Osteocyte (in vitro differentiated cells): Measurements from ENCODE around the gene GNAI2. TPM values are rescaled to one million over a fixed set of nuclear protein-coding genes. Genes with fewer than 3 reads are reported as not detected.
"Not testable (repeated sequence)": the region's sequence is repeated elsewhere in the genome, so short reads cannot be mapped to it uniquely, and the experiment has no call there.

Experiments used
- DNase-seq: peaks from one replicate; pipeline ENCODE4 v3.0.0; 2021; ENCODE audit warnings: mixed read lengths; ENCODE audit not compliant: unreplicated experiment; ENCODE audit errors: extremely low spot score
- H3K27ac Mint-ChIP-seq: one replicate; pipeline ENCODE4 v1.8.0; 2021; ENCODE audit warnings: mild to moderate bottlenecking, mixed read lengths; ENCODE audit not compliant: unreplicated experiment
- H3K27me3 Mint-ChIP-seq: one replicate; pipeline ENCODE4 v1.8.0; 2021; ENCODE audit warnings: mixed read lengths; ENCODE audit not compliant: unreplicated experiment
- H3K36me3 Mint-ChIP-seq: one replicate; pipeline ENCODE4 v1.8.0; 2021; ENCODE audit warnings: mixed read lengths; ENCODE audit not compliant: unreplicated experiment
- H3K4me1 Mint-ChIP-seq: one replicate; pipeline ENCODE4 v1.8.0; 2021; ENCODE audit warnings: mixed read lengths; ENCODE audit not compliant: unreplicated experiment
- H3K4me3 Mint-ChIP-seq: one replicate; pipeline ENCODE4 v1.8.0; 2021; ENCODE audit warnings: mild to moderate bottlenecking, moderate library complexity, mixed read lengths; ENCODE audit not compliant: unreplicated experiment
- H3K9me3 Mint-ChIP-seq: one replicate; pipeline ENCODE4 v1.8.0; 2021; ENCODE audit warnings: mixed read lengths; ENCODE audit not compliant: unreplicated experiment
- total RNA-seq: library from RNA; stranded (reverse); gene quantifications from 2 replicates; pipeline ENCODE4 v1.2.1, GENCODE V29; 2021
- TF ChIP-seq, protein P1 (sequence below): fragments of 200-600 bp; sonication (generic); IDR thresholded peaks from 2 replicates; pipeline ENCODE4 v1.5.0; 2021; ENCODE audit warnings: antibody characterized with exemption, mild to moderate bottlenecking, moderate library complexity

GNAI2 gene
- total RNA-seq, 1 donor from 2014 or later: 340 TPM

DNA sequence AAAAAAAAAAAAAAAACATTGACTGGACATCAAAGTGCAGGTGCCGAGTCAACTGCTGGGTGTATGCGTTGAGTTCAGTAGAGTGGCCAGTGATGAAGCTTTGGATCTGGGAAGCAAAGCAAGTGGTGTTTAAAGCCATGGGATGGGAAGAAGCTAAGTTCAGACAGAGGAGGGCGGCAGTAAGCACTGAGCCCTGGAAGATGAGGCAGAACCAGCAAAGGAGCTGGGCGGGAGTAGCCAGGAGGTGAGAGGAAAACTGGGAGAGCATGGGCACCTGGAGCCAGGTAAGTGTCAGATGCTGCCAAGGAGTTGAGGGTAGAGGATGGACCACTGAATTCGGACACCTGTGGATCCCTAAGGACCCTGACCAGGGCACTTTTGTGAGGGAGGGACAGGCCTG is 11.4 kb upstream of the GNAI2 start:
- no peak overlapping the region for H3K27ac Mint-ChIP-seq

DNA sequence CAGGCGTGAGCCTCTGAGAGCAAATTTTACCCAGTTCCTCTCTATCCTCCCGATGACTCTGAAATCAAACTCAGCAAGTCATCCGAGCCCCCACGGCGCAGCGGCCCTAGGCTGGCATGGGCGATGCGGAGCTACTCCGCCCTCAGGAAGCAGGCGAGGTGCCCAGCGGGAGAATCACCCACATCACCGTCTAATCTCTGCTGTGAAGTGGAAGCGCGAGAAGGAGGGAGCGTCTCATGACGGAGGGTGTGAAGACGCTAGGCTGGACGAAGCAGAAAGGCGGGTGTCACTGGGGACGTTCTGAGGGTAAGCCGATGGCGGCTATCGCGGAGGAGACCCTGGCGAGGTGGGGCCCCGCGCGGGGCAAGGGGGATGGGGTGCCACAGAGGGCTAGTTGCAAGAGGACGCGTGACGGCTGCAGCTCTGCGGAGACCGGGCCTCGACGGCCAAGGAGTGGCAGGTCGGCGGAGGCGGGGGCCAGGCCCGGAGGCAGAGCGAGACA is 9.1 kb upstream of the GNAI2 start:
- Mint-ChIP-seq H3K36me3 (no peaks in the 10 kb centered on the region), H3K4me3 (peak overlapping the region; percentile 77), H3K27ac (peak overlapping the region; percentile 90)

More for the DNA sequence above, 11.4 kb upstream of the GNAI2 start:
- DNase-seq: no peak
- H3K4me3 Mint-ChIP-seq: no peak overlapping the region
- peaks cover 7% of the 10 kb centered on the region for H3K27me3 Mint-ChIP-seq
- no peaks in the 10 kb centered on the region for H3K36me3 Mint-ChIP-seq
- no peaks in the 10 kb centered on the region for H3K9me3 Mint-ChIP-seq
- H3K4me1 Mint-ChIP-seq: peaks cover 27% of the 10 kb centered on the region
- TF ChIP-seq, protein P1, sequence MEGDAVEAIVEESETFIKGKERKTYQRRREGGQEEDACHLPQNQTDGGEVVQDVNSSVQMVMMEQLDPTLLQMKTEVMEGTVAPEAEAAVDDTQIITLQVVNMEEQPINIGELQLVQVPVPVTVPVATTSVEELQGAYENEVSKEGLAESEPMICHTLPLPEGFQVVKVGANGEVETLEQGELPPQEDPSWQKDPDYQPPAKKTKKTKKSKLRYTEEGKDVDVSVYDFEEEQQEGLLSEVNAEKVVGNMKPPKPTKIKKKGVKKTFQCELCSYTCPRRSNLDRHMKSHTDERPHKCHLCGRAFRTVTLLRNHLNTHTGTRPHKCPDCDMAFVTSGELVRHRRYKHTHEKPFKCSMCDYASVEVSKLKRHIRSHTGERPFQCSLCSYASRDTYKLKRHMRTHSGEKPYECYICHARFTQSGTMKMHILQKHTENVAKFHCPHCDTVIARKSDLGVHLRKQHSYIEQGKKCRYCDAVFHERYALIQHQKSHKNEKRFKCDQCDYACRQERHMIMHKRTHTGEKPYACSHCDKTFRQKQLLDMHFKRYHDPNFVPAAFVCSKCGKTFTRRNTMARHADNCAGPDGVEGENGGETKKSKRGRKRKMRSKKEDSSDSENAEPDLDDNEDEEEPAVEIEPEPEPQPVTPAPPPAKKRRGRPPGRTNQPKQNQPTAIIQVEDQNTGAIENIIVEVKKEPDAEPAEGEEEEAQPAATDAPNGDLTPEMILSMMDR: no peak

DNA sequence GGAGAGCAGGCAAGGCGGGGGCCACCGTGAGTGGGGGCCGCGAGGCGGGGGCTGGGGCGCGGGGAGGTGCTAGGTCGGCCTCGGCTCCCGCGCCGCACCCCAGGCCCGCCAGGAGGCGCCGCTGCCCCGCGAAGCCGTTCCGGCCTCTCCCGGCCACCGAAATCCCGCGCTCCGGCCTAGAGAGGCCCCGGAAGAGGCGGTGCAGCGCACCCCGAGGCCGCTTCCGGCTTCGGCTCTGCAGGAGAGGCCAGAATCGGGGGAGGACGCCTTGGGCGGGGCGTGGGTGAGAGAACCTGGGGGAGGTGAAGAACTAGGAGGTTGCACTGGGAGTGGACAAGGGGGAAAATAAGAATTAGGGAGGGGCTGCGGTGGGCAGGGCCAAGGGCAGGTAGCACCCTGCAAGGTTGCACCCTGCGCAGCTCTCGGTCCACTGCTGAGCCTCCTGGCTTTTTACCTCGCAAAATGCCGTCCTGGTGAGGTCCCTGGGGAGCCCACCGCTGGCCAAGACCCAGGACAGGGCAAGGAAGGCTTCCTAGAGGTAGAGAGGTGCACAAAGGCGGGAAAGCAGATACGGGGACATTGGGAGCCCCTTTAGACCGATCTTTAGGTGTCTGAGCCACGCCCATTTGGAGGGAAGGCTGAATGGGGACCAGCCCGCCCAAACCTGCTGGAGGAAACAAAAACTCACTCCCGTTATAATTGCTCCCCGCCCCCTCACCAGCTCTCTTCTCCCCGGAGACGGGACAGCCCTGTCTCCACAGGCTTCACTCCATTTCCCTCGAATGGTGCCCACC is 8.4 kb upstream of the GNAI2 start:
- peak; percentile 96 for DNase-seq
- H3K36me3 Mint-ChIP-seq: no peaks in the 10 kb centered on the region
- no peaks in the 10 kb centered on the region for H3K9me3 Mint-ChIP-seq
- peaks cover 7% of the 10 kb centered on the region for H3K27me3 Mint-ChIP-seq
- H3K4me3 Mint-ChIP-seq: peak overlapping the region; percentile 92
- peaks cover 27% of the 10 kb centered on the region for H3K4me1 Mint-ChIP-seq
- H3K27ac Mint-ChIP-seq: peak overlapping the region; percentile 72
- TF ChIP-seq, protein P1: peak; percentile 95

More for the DNA sequence above, 9.1 kb upstream of the GNAI2 start:
- peaks cover 27% of the 10 kb centered on the region for H3K4me1 Mint-ChIP-seq
- no peaks in the 10 kb centered on the region for H3K9me3 Mint-ChIP-seq
- TF ChIP-seq, protein P1: no peak
- no peak for DNase-seq
- peaks cover 7% of the 10 kb centered on the region for H3K27me3 Mint-ChIP-seq

DNA sequence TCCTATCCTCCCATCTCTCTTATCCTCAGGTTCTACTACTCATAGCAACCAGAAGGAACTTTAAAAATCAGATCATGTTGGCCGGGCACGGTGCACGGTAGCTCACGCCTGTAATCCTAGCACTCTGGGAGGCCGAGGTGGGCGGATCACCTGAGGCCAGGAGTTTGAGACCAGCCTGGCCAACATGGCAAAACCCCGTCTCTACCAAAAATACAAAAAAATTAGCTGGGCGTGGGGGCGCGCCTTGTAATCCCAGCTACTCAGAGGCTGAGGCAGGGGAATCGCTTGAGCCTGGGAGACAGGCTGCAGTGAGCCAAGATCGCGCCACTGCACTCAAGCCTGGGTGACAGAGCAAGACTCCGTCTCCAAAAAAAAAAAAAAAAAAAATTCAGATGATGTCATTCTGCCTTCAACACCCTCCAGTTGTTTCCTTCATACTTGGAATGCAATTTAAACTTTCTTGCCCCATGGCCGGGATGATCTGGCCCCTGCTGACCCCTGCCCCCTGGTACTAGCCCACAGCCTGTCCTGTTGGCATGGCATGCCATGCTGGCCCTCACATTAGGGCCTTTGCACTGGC is 7.7 kb upstream of the GNAI2 start:
- H3K27me3 Mint-ChIP-seq, DNase-seq, H3K36me3 Mint-ChIP-seq, H3K9me3 Mint-ChIP-seq: not testable (repeated sequence)
- peak overlapping the region; percentile 92 for H3K4me3 Mint-ChIP-seq
- H3K4me1 Mint-ChIP-seq: peaks cover 27% of the 10 kb centered on the region
- peak overlapping the region; percentile 72 for H3K27ac Mint-ChIP-seq

DNA sequence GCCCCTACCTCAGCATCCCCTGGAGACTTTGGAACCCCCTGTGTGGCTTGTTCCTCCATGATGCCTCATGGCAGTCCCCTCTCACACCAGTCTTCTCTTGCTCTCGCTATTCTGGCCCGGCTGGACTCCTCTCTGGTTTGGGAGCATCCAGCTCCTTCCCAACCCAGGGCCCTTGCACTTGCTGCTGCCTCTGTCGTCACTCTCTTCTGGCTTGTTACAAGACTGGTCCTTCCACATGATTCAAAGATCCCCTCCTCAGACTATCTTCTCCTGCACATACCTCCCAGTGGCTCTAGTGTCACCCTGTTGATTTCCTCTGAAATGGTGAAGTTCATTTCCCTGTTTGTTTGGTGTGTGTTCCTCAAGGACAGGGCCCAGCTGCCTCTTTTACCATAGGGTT is 6.5 kb upstream of the GNAI2 start:
- DNase-seq: no peak
- Mint-ChIP-seq H3K27me3 (peaks cover 4% of the 10 kb centered on the region), H3K4me1 (peaks cover 27% of the 10 kb centered on the region), H3K27ac (no peak overlapping the region), H3K9me3 (no peaks in the 10 kb centered on the region), H3K36me3 (no peaks in the 10 kb centered on the region), H3K4me3 (no peak overlapping the region)
- TF ChIP-seq, protein P1: no peak
